GM18909 (cell line): ENCODE data around the gene MTRR.

Experiments used
- ATAC-seq: cut with Tn5 transposase; IDR thresholded peaks from one replicate; pipeline ENCODE4 v1.9.1; 2021; ENCODE audit warnings: mild to moderate bottlenecking; ENCODE audit not compliant: unreplicated experiment, poor library complexity

The MTRR gene

DNA sequence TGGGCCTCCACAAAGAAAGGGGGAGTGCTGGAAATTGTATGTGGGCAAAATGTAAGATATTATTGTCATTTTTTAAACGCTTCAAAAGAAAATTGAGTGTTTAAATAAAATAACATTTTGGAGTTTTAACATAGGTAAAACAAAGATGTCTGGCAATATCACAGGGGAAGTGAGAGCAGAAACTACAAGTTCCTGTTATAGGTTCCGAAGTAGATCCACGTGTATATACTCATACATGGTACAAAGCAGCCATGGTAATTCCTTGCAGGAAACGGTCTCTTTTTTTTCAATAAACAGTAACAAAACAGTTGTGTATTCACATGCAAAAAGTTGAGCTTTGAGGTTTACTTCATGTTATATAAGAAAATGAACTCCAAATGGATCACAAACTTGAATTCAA lies 78.4 kb downstream of the MTRR start:
- no peak for ATAC-seq
